Activated naive CD8-positive, alpha-beta T cell (primary cell): ENCODE data around the gene UQCC5.

Source experiments
- H3K27ac Mint-ChIP-seq: one replicate; pipeline ENCODE4 v1.8.0; 2021; ENCODE audit warnings: mixed read lengths
- H3K27me3 Mint-ChIP-seq: one replicate; pipeline ENCODE4 v1.8.0; 2021; ENCODE audit warnings: mixed read lengths
- H3K36me3 Mint-ChIP-seq: one replicate; pipeline ENCODE4 v1.8.0; 2021; ENCODE audit warnings: mixed read lengths
- H3K4me1 Mint-ChIP-seq: one replicate; pipeline ENCODE4 v1.8.0; 2021; ENCODE audit warnings: low read depth, mixed read lengths
- H3K4me3 Mint-ChIP-seq: one replicate; pipeline ENCODE4 v1.8.0; 2021; ENCODE audit warnings: mild to moderate bottlenecking, mixed read lengths
- H3K9me3 Mint-ChIP-seq: one replicate; pipeline ENCODE4 v1.8.0; 2021; ENCODE audit warnings: low read depth, mixed read lengths

UQCC5 gene

GRCh38 chr3:52516509-52517195 lies 19.8 kb upstream of the UQCC5 start:
- Mint-ChIP-seq H3K36me3 (no peaks in the 10 kb centered on the region), H3K27ac (no peak overlapping the region), H3K27me3 (no peaks in the 10 kb centered on the region), H3K4me3 (no peak overlapping the region), H3K4me1 (no peaks in the 10 kb centered on the region), H3K9me3 (no peaks in the 10 kb centered on the region)

GRCh38 chr3:52517796-52518722 lies 18.3 kb upstream of the UQCC5 start:
- Mint-ChIP-seq H3K9me3 (no peaks in the 10 kb centered on the region), H3K27me3 (no peaks in the 10 kb centered on the region), H3K4me3 (no peak overlapping the region), H3K36me3 (no peaks in the 10 kb centered on the region), H3K4me1 (no peaks in the 10 kb centered on the region), H3K27ac (no peak overlapping the region)

DNA sequence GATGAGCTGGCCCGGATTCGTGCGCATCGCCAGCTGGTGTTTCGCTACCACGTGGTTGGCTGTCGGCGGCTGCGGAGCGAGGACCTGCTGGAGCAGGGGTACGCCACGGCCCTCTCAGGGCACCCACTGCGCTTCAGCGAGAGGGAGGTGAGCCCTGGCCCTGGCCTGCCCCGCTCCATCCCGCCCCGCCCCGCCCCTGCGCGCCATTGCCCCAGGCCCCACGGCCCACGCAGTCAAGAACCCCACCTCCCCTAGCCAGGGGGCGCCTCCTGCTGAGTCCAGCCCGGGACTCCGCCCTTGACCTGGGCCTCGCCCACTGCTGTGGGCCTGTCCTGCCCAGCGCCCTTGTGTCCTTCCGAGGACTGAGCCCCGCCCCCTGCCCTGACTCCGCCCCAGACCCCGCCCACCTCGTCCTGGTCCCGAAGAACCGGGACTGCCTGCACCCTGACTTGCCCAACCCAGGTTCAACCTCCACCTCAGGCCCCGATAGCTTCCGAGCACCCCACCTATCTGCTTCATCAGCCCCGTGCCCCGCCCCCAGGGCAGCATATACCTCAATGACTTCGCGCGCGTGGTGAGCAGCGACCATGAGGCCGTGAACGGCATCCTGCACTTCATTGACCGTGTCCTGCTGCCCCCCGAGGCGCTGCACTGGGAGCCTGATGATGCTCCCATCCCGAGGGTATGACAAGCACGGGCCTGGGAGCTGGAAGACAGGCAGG lies 17.5 kb upstream of the UQCC5 start:
- Mint-ChIP-seq H3K27me3 (no peaks in the 10 kb centered on the region), H3K27ac (no peak overlapping the region), H3K4me3 (no peak overlapping the region), H3K4me1 (no peaks in the 10 kb centered on the region), H3K36me3 (no peaks in the 10 kb centered on the region), H3K9me3 (no peaks in the 10 kb centered on the region)

DNA sequence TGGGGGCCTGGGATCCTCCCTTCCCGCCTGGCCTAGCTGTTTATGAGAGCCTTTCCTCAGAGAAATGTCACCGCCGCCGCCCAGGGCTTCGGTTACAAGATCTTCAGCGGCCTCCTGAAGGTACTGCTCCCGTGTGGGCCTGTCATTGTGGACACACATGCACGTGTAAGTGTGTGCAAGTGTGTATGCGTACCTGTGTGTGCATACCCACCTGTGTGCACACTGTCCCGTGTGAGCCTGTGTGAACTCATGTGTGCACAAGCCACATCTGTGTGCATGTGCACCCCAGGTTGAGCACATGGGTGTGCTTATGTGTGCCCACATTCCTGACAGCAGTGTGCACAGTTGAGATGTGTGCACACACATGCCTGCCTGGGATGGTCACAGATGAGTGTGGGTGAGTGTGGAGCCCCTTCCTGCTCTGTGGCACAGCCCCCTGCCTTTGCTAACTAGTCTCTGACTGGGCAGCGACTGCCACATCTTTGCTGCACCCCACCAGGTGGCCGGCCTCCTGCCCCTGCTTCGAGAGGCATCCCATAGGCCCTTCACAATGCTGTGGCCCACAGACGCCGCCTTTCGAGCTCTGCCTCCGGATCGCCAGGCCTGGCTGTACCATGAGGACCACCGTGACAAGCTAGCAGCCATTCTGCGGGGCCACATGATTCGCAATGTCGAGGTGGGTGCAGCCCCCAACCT lies 16.8 kb upstream of the UQCC5 start:
- Mint-ChIP-seq H3K36me3 (no peaks in the 10 kb centered on the region), H3K4me1 (no peaks in the 10 kb centered on the region), H3K9me3 (no peaks in the 10 kb centered on the region), H3K4me3 (no peak overlapping the region), H3K27me3 (no peaks in the 10 kb centered on the region), H3K27ac (no peak overlapping the region)

- no peak overlapping the region for H3K4me3 Mint-ChIP-seq
- H3K27me3 Mint-ChIP-seq, result no peaks in the 10 kb centered on the region
- H3K27ac Mint-ChIP-seq, result no peak overlapping the region
- no peaks in the 10 kb centered on the region for H3K4me1 Mint-ChIP-seq
- no peaks in the 10 kb centered on the region for H3K9me3 Mint-ChIP-seq
- no peaks in the 10 kb centered on the region for H3K36me3 Mint-ChIP-seq
Observed at GRCh38 chr3:52520141-52520667, 16.2 kb upstream of the UQCC5 start.

GRCh38 chr3:52520716-52521487 lies 15.5 kb upstream of the UQCC5 start:
- no peaks in the 10 kb centered on the region for H3K4me1 Mint-ChIP-seq
- H3K27ac Mint-ChIP-seq, result no peak overlapping the region
- H3K36me3 Mint-ChIP-seq, result no peaks in the 10 kb centered on the region
- H3K27me3 Mint-ChIP-seq, result no peaks in the 10 kb centered on the region
- no peak overlapping the region for H3K4me3 Mint-ChIP-seq
- H3K9me3 Mint-ChIP-seq, result no peaks in the 10 kb centered on the region

GRCh38 chr3:52521488-52521824 lies 14.9 kb upstream of the UQCC5 start:
- no peaks in the 10 kb centered on the region for H3K9me3 Mint-ChIP-seq
- H3K27ac Mint-ChIP-seq, result no peak overlapping the region
- no peak overlapping the region for H3K4me3 Mint-ChIP-seq
- no peaks in the 10 kb centered on the region for H3K27me3 Mint-ChIP-seq
- no peaks in the 10 kb centered on the region for H3K4me1 Mint-ChIP-seq
- no peaks in the 10 kb centered on the region for H3K36me3 Mint-ChIP-seq

- H3K36me3 Mint-ChIP-seq, result no peaks in the 10 kb centered on the region
- H3K27ac Mint-ChIP-seq, result no peak overlapping the region
- no peak overlapping the region for H3K4me3 Mint-ChIP-seq
- H3K9me3 Mint-ChIP-seq, result no peaks in the 10 kb centered on the region
- H3K27me3 Mint-ChIP-seq, result no peaks in the 10 kb centered on the region
- H3K4me1 Mint-ChIP-seq, result no peaks in the 10 kb centered on the region
Observed at GRCh38 chr3:52521881-52522650, 14.3 kb upstream of the UQCC5 start.

GRCh38 chr3:52522651-52523251 lies 13.7 kb upstream of the UQCC5 start:
- no peaks in the 10 kb centered on the region for H3K4me1 Mint-ChIP-seq
- no peaks in the 10 kb centered on the region for H3K27me3 Mint-ChIP-seq
- no peak overlapping the region for H3K27ac Mint-ChIP-seq
- H3K4me3 Mint-ChIP-seq, result no peak overlapping the region
- no peaks in the 10 kb centered on the region for H3K36me3 Mint-ChIP-seq
- no peaks in the 10 kb centered on the region for H3K9me3 Mint-ChIP-seq

GRCh38 chr3:52523386-52524257 lies 12.8 kb upstream of the UQCC5 start:
- Mint-ChIP-seq H3K36me3 (no peaks in the 10 kb centered on the region), H3K27ac (no peak overlapping the region)

GRCh38 chr3:52524258-52524751 lies 12.1 kb upstream of the UQCC5 start:
- Mint-ChIP-seq H3K4me3 (no peak overlapping the region), H3K27me3 (no peaks in the 10 kb centered on the region), H3K36me3 (no peaks in the 10 kb centered on the region), H3K27ac (no peak overlapping the region), H3K4me1 (no peaks in the 10 kb centered on the region), H3K9me3 (no peaks in the 10 kb centered on the region)

More at GRCh38 chr3:52523386-52524257, 12.8 kb upstream of the UQCC5 start:
- Mint-ChIP-seq H3K4me3 (no peak overlapping the region), H3K4me1 (no peaks in the 10 kb centered on the region), H3K9me3 (no peaks in the 10 kb centered on the region), H3K27me3 (no peaks in the 10 kb centered on the region)
